ENCODE data around the gene PSKH1.
"Not testable (repeated sequence)": the region's sequence is repeated elsewhere in the genome, so short reads cannot be mapped to it uniquely, and the experiment has no call there.

Gene PSKH1

GRCh38 chr16:67892375-67892774 is 679 bp upstream of the PSKH1 start:
- no peak for DNase-seq

- DNase-seq: no peak
Measured at GRCh38 chr16:67893743-67894399, 817 bp downstream of the PSKH1 start.

- DNase-seq: no peak
Measured at GRCh38 chr16:67897231-67897630, 4.2 kb downstream of the PSKH1 start.

- no peak for DNase-seq
Measured at GRCh38 chr16:67901734-67902133, 8.7 kb downstream of the PSKH1 start.

- no peak for DNase-seq
Measured at GRCh38 chr16:67902831-67903230, 9.8 kb downstream of the PSKH1 start.

- DNase-seq: no peak
Measured at GRCh38 chr16:67907397-67908180, 14.5 kb downstream of the PSKH1 start.

- DNase-seq: no peak
Measured at GRCh38 chr16:67909056-67909742, 16.1 kb downstream of the PSKH1 start.

GRCh38 chr16:67910158-67910557 is 17.1 kb downstream of the PSKH1 start:
- no peak for DNase-seq

- no peak for DNase-seq
Measured at GRCh38 chr16:67914758-67915495, 21.9 kb downstream of the PSKH1 start.

GRCh38 chr16:67915496-67915769 is 22.4 kb downstream of the PSKH1 start:
- not testable (repeated sequence) for DNase-seq

- no peak for DNase-seq
Measured at GRCh38 chr16:67915831-67916723, 23.0 kb downstream of the PSKH1 start.

GRCh38 chr16:67917140-67917851 is 24.2 kb downstream of the PSKH1 start:
- no peak for DNase-seq

- DNase-seq: no peak
Measured at GRCh38 chr16:67917852-67918236, 24.8 kb downstream of the PSKH1 start.

- no peak for DNase-seq
Measured at GRCh38 chr16:67919622-67920221, 26.7 kb downstream of the PSKH1 start.

GRCh38 chr16:67922221-67922620 is 29.2 kb downstream of the PSKH1 start:
- no peak for DNase-seq

- no peak for DNase-seq
Measured at GRCh38 chr16:67922740-67923139, 29.7 kb downstream of the PSKH1 start.

GRCh38 chr16:67923414-67924116 is 30.5 kb downstream of the PSKH1 start:
- no peak for DNase-seq

GRCh38 chr16:67924140-67924906 is 31.3 kb downstream of the PSKH1 start:
- DNase-seq: no peak

GRCh38 chr16:67926181-67926750 is 33.2 kb downstream of the PSKH1 start:
- no peak for DNase-seq

Measured in effector CD8-positive, alpha-beta T cell (primary cell).